SU-DHL-6 (cell line): Measurements from ENCODE around the gene CD19.

ENCODE experiments used
- EZH2phosphoT487 ChIP-seq: fragments of 200-600 bp; sonication (generic), shearing (Covaris generic); conservative IDR thresholded peaks from 2 replicates; pipeline ENCODE4 v1.6.1; 2018; ENCODE audit warnings: mild to moderate bottlenecking, antibody characterized with exemption, low read length, moderate library complexity, mixed read lengths
- TF ChIP-seq, protein P1 (sequence below): fragments of 200-600 bp; sonication (generic); IDR thresholded peaks from one replicate; pipeline ENCODE4 v1.5.1; 2017; ENCODE audit warnings: antibody characterized with exemption, mild to moderate bottlenecking, low read length, moderate library complexity; ENCODE audit not compliant: insufficient read depth, poor library complexity, severe bottlenecking

DNA sequence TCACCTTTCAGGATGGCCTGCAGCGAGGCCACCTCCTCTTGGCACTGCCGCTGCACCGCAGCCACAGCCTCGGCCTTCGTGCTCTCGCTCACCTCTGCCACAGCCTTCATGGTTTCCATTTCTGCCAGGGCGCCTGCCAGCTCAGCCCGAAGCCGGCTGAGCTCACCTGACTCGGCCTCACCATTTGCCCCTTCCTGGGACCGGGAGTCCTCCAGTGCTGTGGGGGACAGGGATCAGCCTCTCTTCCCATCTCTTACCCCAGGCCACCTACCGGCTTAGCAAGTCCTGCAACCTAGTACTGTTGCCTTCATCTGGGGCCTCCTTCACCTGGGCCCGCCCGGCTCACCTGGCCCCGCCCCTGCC lies 7.4 kb upstream of the CD19 start:
- TF ChIP-seq, protein P1, sequence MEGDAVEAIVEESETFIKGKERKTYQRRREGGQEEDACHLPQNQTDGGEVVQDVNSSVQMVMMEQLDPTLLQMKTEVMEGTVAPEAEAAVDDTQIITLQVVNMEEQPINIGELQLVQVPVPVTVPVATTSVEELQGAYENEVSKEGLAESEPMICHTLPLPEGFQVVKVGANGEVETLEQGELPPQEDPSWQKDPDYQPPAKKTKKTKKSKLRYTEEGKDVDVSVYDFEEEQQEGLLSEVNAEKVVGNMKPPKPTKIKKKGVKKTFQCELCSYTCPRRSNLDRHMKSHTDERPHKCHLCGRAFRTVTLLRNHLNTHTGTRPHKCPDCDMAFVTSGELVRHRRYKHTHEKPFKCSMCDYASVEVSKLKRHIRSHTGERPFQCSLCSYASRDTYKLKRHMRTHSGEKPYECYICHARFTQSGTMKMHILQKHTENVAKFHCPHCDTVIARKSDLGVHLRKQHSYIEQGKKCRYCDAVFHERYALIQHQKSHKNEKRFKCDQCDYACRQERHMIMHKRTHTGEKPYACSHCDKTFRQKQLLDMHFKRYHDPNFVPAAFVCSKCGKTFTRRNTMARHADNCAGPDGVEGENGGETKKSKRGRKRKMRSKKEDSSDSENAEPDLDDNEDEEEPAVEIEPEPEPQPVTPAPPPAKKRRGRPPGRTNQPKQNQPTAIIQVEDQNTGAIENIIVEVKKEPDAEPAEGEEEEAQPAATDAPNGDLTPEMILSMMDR, result no peak
- no peak for TF ChIP-seq EZH2phosphoT487
